NCI-H226 (cell line): ENCODE data around the gene PDK2.
A peak's percentile ranks its signal among the peaks of the same experiment; 100 is the strongest.

Experiments
- DNase-seq: peaks from one replicate; pipeline ENCODE4 v3.0.0-alpha.2; 2015

The PDK2 gene

DNA sequence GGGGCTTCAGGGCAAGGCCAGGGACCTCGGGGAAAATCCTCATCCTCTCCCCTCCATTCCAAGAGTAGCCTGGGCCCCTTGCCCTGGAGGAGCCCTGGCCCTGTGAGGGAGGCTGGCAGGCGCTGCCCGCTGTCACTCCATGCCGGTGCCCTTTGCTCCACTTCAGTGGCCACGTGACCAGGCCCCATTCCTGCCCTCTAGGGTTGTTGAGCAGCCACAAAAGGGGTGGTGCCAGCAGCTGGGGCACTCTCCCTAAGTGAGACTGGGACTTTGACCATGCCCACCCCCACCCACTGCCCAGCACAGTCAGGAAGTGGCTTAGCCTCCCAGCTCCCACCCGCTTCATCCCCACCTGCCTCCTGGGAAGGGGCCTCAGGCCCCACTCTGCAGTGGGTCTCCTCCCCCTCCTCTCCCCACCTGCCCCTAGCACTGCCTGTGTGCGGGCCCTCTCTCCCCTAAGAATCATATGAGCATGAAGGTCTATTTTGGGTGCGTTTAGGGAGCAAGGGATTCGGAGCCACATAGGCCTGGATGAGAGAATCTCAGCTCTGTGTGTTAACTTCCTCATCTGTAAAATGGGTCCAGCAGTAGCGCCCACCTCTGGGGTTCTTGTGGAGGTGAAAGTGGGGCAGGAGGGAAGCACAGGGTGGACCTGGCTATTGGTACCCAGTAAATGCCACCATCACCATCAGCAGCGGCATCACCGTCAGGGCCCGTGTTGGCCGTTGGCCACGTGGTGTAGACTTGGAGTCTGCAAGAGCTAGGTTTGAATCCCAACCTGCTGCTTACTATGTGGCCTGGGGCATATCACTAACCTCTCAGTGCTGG is 7.2 kb downstream of the PDK2 start:
- DNase-seq = no peak

DNA sequence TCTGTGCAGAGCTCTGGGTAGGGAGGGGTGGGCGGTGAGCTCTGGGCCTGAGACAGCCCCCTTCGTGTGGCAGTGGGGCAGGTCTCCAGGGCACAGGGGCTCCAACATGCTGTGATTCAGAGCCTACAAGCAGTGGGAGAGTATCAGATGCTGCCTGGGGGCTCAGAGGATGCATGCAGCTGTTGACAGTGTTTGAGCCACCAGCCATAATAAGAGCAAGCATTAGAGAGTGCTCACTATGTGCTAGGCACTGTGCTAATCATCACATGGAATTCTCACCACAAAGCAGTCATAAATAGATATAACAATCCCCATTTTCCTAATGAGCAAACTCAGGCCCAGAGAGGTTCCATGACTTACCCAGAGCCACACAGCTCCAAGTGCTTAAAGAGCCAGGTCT is 8.1 kb downstream of the PDK2 start:
- DNase-seq = no peak

DNA sequence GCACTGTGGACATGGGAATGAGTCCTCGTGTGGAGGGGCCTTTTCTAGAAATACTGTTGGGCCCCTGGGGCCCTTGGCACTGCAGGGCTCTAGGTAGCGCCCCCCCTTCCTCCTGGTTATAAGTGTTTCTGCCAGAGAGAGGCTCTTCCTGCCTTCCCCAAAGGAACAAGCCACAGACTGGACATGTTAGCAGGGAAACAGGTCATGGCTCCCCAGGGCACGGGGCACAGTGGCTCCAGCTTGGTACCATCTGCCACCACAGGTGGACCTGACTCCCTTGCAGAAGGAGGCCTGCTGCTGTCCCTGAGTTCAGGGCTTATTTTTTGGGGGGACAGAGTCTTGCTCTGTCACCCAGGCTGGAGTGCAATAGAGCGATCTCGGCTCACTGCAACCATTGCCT is 8.8 kb downstream of the PDK2 start:
- DNase-seq = no peak

DNA sequence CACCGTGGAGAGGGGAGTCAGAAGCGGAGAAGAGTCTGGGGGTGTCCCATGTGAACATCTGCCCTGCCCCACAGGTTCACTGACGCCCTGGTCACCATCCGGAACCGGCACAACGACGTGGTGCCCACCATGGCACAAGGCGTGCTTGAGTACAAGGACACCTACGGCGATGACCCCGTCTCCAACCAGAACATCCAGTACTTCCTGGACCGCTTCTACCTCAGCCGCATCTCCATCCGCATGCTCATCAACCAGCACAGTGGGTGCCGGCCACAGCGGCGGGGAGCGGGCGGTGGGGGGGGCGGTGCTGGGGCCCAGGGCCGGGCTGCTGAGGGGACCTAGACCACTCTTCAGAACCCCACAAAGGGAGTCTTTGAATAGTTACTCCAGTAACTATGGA is 10.7 kb downstream of the PDK2 start:
- no peak for DNase-seq

DNA sequence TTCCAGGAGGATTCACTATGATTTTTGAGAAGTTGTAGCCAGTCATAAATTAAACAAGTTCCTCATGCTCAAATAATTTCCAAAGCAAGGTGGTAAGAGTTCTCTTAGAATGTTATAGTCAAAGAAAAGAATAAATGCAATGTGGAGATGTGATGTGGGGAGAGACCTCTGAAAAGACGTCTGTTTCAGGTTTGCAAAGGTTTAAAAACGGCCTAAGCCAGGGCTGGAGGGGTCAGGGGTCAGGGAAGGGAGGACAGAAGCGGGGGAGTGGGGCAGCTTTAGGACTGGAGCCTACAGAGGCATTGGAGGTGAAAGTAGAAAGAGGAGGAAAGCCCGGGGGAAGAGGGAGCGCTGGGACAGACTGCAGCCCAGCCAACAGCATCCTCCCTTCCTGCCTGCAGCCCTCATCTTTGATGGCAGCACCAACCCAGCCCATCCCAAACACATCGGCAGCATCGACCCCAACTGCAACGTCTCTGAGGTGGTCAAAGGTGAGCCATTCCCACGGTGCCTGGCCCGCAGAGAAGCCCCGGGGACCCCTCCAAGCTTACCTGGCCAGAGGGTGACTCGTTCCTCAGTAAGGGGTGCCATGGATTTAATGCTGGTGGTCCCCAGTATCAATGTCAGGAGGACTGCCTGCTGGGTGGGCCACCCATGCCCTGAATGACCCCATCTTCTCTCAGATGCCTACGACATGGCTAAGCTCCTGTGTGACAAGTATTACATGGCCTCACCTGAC is 11.4 kb downstream of the PDK2 start:
- DNase-seq = no peak

DNA sequence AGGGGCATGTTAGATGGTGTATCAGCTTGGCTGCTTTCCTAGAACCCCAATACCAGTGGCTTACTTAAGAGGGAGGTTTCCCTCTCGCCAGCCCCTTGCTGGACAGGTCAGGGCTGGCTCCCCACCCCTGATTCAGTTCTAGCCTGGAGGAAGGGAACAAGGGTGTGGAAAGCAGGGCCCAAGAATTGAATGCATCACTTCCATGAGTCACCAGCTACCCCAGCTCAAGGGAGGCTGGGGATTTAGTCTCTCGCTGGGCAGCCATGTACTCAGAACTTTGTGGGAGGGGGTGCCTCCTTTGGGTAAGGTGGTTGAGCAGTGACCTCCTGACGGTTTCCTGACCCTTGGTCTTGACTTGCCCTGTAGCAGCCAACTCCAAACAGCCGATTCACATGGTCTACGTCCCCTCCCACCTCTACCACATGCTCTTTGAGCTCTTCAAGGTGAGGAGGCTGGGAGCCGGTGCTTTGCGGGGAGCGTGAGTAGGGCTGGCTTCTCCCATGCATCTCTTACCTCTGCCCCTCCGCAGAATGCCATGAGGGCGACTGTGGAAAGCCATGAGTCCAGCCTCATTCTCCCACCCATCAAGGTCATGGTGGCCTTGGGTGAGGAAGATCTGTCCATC is 12.8 kb downstream of the PDK2 start:
- DNase-seq = peak; percentile 67

DNA sequence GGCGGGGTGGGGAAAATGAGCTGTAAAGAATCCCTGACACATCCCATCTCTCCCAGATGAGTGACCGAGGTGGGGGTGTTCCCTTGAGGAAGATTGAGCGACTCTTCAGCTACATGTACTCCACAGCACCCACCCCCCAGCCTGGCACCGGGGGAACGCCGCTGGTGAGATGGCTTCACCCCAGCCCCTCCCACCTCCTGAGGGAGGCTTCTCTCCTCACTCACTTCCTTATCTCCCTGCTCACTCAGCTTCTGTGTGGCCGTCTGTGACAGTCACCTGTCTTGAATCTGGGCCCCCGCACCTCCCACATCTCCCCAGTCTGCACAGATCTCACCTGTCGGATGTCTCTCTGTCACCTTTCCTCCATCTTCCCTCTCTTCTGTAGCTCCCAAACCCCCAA is 13.4 kb downstream of the PDK2 start:
- DNase-seq = no peak

DNA sequence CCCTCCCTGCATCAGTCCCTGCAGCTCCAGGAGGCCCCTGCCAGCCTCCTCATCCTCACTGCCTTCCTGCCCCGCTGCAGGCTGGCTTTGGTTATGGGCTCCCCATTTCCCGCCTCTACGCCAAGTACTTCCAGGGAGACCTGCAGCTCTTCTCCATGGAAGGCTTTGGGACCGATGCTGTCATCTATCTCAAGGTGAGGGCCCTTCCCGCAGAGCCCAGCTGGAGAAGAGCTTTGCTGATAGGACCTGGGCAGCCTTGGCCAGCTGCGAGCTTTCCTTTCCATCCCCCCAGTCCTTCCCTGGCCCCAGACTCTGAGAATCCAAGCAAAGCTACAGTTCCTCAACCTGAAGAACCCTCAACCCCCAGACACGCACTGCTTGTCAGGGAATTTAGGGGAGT is 14.1 kb downstream of the PDK2 start:
- DNase-seq = no peak

DNA sequence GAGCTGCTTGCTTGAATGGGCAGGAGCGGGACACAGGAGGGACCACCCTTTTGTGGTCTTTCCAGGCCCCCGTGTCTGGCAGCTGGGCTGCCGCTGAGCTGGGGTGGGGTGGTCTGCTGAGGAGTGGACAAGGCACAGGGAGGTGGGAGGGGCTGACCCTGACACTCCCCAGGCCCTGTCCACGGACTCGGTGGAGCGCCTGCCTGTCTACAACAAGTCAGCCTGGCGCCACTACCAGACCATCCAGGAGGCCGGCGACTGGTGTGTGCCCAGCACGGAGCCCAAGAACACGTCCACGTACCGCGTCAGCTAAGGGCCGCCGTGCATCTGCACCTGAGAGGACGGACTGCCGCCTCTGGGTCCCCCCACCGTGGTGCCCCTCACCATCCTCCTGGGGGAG is 14.6 kb downstream of the PDK2 start:
- no peak for DNase-seq

DNA sequence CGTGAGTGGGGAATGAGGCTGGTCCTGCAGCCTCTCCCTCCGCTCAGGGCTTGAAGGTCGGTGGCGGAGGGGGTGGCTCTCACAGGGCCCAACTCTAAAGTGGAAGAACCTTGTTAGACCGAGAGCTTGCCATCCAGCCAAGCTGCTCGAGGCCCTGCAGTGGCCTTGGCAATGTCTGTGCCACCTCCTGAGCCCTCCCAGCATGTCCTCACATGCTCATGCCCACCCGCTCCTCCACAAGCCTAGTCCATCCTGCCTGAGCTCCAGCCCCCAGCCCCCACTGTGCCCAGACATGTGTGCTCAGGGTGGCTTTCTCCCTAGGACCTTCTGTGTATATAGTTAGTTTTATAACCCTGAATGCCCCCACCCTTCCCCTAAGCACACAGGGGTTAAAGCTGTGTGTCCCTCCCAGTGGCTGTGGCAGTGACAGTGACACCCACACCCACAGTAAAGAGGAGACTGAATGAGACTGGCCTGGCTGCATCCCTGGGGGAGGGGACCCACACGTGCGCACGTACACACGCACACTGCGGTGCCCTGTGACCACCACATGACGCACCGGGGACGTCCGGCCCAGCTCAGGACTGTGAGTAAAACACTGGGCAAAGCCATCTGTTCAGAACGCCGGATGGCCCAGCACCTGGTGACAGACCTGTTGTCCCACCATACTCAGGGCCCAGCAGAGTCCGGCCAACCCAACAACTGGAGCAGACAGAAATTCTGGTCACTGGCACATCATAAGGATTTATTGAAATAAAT is 15.6 kb downstream of the PDK2 start:
- no peak for DNase-seq

DNA sequence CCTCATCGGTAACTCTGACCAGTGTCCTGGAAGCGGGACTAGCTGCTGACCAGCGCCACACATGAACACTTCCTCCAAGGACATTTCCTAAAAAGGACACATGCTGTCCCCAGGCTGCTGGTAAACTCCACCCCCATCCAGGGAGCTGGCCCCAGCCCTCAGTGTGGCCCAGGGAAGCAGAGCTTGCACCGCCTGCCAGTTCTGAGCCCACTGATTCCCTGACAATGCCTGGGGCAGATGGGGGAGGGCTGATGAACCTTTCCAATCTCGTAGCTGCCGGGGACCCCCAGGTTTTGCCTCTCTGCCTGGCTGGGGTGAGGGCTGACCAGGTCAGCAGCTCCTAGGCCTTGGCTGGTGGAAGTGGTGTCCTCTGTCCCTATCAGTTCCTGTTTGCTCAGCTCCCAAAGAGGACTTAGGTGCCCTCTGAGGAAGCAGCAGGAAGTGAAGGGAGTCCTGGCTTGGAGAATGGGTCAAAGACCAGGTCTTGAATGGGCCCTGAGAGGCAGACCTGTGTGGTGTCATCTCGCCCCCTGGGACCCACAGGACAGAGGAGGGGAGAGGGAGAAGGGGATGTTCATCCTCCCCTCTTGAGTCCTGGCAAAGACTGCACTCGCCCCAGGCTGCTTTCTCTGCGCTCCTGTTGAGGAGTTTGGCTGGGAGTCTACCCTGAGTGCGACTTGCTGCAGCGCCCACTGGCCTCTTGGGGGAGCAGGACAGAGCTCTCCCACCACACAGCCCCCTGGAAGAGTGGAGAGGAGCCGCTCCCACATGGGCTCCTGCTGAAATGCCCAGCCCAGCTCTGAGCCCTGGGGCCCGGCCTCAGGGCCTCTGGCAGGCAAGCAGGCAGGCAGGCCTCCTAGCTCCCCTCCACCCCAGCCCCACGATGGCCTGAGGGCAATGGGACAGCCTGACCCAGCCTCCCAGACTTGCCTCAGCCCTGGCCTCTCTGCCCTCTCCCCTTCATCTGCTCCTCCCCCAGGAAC is 16.8 kb downstream of the PDK2 start:
- DNase-seq = no peak

DNA sequence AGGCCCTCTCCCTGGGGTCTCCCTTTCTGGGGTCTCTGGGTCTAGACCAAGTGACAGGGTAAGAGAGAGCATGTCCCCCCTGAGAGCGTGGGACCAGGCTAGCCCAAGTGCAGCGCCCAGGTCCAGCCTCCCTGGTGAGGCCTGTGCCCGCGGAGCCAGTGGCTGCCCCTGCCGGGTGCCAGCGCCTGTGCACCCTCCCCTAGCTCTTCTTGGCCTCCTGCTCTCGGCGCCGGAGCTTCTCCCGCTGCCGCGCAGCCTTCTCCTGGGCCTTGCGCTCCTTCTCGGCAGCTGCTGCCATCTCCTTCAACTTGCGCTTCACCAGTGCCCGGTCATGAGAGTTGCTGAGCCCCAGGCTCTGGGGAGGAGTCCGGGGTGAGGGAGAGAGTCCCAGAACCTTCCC is 17.5 kb downstream of the PDK2 start:
- DNase-seq = no peak

DNA sequence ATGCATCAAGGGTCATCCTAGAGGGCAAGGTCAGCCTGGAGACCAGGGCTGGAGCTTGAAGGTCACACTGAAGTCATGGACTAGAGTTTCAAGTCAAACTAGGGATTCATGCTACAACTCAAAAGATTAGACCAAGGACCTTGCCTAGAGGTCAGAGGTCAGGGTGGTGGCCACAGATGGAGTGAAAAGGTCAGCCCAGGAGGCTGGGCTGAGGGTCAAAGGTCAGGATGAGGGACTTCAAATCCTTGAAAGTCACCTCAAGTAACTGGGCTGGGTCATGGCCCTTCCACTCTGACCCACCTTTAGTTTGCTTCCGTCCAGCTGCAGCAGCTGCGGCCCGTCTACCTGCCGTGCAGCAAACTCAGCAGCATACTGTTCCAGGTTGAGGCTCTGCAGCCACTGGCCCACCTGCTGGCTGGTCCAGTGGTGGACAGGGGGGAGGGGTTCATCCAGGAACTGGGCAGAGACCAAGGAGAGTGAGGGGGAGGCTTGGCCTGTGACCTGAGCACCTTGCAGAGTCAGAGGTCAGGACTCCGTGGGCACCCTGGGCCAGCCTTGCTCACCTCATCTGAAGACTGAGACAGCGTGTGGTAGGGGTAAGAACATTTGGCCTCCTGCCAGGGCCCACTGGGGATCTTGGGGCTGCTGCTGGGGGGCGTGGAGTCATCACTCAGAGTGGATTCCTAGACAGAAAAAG is 18.6 kb downstream of the PDK2 start:
- no peak for DNase-seq

DNA sequence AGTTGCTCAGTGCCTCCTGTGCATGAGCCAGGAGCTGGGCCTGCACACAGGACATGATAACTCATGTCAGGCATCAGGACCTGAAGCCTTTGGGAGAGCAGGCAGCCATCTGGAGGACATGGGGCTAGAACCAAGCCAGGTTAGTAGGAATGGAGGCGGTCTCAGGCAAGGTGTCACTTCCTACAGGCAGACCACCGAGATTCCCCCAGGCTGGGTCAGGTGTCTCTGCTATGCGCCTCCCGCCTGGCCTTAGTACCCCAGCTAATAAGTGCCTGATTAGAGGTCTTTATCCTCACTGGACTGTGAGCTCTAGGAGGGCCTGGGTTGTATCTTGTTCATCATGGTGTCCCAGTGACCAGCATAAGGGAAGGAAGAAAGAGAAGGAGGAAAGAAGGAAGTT is 19.2 kb downstream of the PDK2 start:
- DNase-seq = no peak

DNA sequence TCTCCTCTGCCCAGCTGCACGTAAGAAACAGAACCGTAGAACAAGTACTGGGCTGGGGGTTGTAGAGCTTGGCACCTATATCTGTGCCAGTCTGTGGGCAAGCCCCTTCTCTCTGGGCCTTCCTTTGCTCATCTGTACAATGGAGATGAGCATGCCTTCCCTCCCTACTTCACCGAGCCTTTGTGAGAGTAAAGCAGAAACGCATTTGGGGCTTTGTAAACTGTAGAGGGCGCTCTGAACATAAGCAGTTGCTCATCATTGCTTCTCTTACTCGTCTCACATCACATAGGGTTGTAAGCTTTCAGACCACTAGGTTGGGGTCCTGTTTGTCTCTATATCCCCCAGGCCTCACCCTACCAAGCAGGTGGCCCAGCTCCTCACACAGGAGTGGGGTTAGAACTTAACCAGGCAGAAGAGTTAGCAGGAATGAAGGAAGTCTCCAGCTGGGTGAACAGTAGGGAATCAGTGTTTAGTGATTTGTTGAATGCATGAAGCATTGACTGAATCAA is 19.8 kb downstream of the PDK2 start:
- peak; percentile 39 for DNase-seq

DNA sequence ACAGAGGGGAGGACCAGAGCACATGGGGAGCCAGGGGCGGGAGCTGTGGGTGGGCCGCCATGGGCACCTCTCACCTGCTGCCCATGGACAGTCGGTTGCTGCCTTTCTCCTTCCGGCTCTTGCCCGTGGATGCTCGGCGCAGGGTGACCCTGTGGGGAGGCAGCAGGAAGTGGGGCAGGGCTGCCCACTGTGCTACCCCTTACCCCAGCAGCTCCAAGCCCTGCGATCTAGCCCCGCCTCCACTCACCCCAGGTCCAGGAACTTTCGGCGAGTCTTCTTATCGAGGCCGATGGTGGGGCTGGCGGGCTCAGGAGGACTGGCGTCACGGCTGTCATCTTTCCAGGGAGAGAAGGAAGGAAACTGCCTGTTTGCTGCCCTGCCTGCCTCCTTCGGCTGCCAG is 20.6 kb downstream of the PDK2 start:
- DNase-seq = no peak

DNA sequence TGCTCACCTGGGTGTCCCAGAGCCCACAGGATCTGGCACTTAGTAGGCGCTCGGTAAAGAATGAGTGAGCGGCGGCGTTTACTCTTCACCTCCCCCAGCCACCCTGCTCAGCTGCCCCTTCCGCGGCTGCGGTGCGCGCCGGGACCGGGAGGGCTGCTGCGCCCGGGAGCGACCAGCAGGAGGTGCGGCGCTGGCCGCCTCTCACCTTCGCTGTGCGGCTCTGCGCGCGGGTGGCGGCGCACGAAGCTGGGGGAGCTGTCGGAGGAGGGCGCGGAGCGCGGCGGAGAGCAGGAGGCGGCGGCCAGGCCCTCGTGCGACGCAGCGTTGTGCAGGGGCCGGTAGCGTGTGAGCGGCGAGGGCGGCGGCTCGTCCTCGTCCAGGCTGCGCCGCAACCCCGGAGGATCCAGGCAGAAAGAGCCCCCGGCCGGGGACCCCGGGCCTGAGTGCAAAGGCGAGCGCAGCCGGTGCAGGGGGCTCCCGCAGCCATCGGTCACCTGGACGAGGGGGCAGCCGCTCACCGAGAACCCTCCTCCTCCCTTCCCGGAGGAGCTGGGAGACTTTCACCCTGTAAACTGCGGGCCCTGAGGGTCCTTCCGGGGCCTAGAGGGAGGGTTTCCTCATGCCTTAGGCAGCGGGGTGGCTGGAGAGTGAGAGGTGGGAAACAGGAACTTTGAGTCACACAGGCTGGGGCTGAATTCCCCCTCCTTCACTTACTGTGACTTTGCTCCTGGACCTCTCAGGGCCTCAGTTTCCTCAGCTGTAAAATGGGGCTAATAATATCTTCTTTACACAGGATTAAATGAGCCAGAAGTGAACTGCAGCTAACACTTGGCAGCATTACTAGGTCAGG is 22.3 kb downstream of the PDK2 start:
- DNase-seq = peak; percentile 37

DNA sequence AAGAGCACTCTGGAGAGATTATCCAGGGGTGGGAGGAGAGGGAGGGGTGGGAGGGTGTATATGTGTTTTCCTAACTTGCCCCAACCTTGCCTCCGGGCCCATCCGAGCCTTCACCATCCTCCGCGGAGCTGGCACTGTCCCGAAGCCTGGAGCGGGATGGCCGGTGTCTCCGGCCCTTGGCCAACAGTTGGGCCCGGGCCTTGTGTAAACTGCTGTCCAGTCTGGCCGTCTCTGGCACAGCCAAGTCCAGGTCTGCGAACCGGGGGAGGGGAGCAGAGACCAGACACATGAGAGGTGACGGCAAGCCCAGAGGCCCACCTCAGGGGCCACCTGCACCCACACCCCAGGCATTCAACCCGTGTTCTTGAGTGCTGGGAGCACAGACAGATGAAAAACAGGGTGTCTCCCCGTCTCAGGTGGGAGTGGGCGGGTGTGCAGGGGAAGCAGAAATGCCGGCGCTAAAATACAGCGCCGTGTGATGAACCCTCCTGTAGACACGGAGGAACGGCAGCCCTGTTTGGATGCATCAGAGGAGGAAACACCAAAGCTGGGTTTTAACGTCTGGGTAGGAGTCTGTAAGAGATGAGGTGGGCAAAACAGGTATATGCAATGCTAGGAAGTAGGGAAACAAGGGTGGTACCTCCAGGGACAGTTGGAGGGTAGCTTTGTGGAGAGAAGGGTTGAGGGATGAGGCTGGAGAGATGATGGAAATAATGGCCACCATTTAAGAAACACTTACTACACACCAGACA is 23.1 kb downstream of the PDK2 start:
- DNase-seq = no peak

DNA sequence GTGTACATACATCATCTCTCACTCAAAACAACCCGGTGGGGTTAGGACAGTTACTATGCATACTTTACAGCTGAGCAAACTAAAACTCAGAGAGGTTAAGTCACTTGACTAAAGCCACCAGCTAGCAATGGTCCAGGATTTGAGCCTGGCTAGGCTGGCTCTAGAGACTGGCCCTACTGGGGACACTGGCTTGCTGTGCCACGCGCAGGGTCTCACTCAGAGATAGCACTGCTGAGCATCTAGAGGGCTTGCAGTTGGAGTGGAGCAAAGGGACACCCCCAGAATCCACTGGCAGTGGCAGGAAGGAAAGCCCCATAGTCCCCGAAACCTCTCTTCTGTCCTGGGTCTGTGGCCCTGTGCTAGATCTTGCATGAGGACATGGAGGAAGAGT is 23.7 kb downstream of the PDK2 start:
- DNase-seq = no peak
